DOHH2 (cell line): ENCODE results near the gene CDS2.

Experiments used
- H3F3A ChIP-seq: fragments of 200-600 bp; sonication (generic), shearing (Covaris generic); 2 replicates; pipeline ENCODE4 v1.6.0; 2016; ENCODE audit warnings: antibody characterized with exemption, mild to moderate bottlenecking; ENCODE audit not compliant: control insufficient read depth, insufficient read depth
- H3K27ac ChIP-seq: fragments of 200-600 bp; sonication (generic); 2 replicates; pipeline ENCODE4 v1.5.1; 2014; ENCODE audit warnings: low read depth, mild to moderate bottlenecking, low read length, moderate library complexity
- H3K27me3 ChIP-seq: fragments of 200-600 bp; sonication (generic); 2 replicates; pipeline ENCODE4 v1.6.1; 2014; ENCODE audit warnings: mild to moderate bottlenecking, low read length, mixed read lengths; ENCODE audit not compliant: control insufficient read depth
- H3K36me3 ChIP-seq: fragments of 200-600 bp; sonication (generic); 2 replicates; pipeline ENCODE4 v1.6.1; 2014; ENCODE audit warnings: mild to moderate bottlenecking, low read length, moderate library complexity, mixed read lengths; ENCODE audit not compliant: control insufficient read depth
- H3K4me1 ChIP-seq: fragments of 200-600 bp; sonication (generic); 2 replicates; pipeline ENCODE4 v1.6.1; 2014; ENCODE audit warnings: mild to moderate bottlenecking, low read length, mixed read lengths; ENCODE audit not compliant: control insufficient read depth
- H3K4me2 ChIP-seq: fragments of 200-600 bp; sonication (generic); 2 replicates; pipeline ENCODE4 v1.6.0; 2014; ENCODE audit warnings: mild to moderate bottlenecking, low read length, moderate library complexity
- H3K4me3 ChIP-seq: fragments of 200-600 bp; sonication (generic); 2 replicates; pipeline ENCODE4 v1.5.1; 2014; ENCODE audit warnings: mild to moderate bottlenecking, low read length, mixed read lengths
- H3K79me2 ChIP-seq: fragments of 200-600 bp; sonication (generic); 2 replicates; pipeline ENCODE4 v1.6.1; 2014; ENCODE audit warnings: mild to moderate bottlenecking, low read length, mixed read lengths; ENCODE audit not compliant: control insufficient read depth
- H3K9me2 ChIP-seq: fragments of 200-600 bp; sonication (generic); replicated peaks from 2 replicates; pipeline ENCODE4 v1.6.1; 2014; ENCODE audit warnings: mild to moderate bottlenecking, low read length, mixed read lengths; ENCODE audit not compliant: control insufficient read depth
- H3K9me3 ChIP-seq: fragments of 200-600 bp; sonication (generic); 2 replicates; pipeline ENCODE4 v1.6.1; 2014; ENCODE audit warnings: antibody characterized with exemption, low read length, mixed read lengths; ENCODE audit not compliant: control insufficient read depth, insufficient read depth
- H4K20me1 ChIP-seq: fragments of 200-600 bp; sonication (generic); 2 replicates; pipeline ENCODE4 v1.6.0; 2014; ENCODE audit warnings: low read depth, mild to moderate bottlenecking, antibody characterized with exemption, low read length, moderate library complexity; ENCODE audit not compliant: control insufficient read depth, insufficient read depth
- CTCF ChIP-seq: fragments of 200-600 bp; sonication (generic); IDR thresholded peaks from one replicate; pipeline ENCODE4 v1.5.1; 2014; ENCODE audit warnings: antibody characterized with exemption, mild to moderate bottlenecking, low read depth, low read length; ENCODE audit not compliant: poor library complexity, severe bottlenecking
- EZH2phosphoT487 ChIP-seq: fragments of 200-600 bp; sonication (generic); IDR thresholded peaks from 2 replicates; pipeline ENCODE4 v1.6.1; 2017; ENCODE audit warnings: borderline replicate concordance, mild to moderate bottlenecking, antibody characterized with exemption, low read length, moderate library complexity, mixed read lengths

Gene CDS2

GRCh38 chr20:5148581-5148980 lies 21.8 kb downstream of the CDS2 start:
- Histone ChIP-seq H3K4me2 (no peak overlapping the region), H3K36me3 (peaks cover 3% of the 10 kb centered on the region; the same call in 1 of the 2 replicates), H3F3A (no peaks in the 10 kb centered on the region), H4K20me1 (no peaks in the 10 kb centered on the region), H3K4me1 (peaks cover 39% of the 10 kb centered on the region), H3K27ac (no peak overlapping the region), H3K27me3 (no peaks in the 10 kb centered on the region), H3K9me3 (no peaks in the 10 kb centered on the region), H3K4me3 (no peak overlapping the region), H3K9me2 (no peaks in the 10 kb centered on the region), H3K79me2 (peaks cover 68% of the 10 kb centered on the region)
- TF ChIP-seq CTCF (no peak), EZH2phosphoT487 (no peak)

GRCh38 chr20:5149892-5150225 lies 23.1 kb downstream of the CDS2 start:
- Histone ChIP-seq H3K27ac (no peak overlapping the region), H3K36me3 (peaks cover 5% of the 10 kb centered on the region; the same call in 1 of the 2 replicates), H3K4me2 (no peak overlapping the region), H3K9me2 (no peaks in the 10 kb centered on the region), H3F3A (no peaks in the 10 kb centered on the region), H3K27me3 (no peaks in the 10 kb centered on the region), H3K9me3 (no peaks in the 10 kb centered on the region), H3K4me3 (no peak overlapping the region), H4K20me1 (no peaks in the 10 kb centered on the region), H3K4me1 (peaks cover 34% of the 10 kb centered on the region), H3K79me2 (peaks cover 79% of the 10 kb centered on the region)
- no peak for TF ChIP-seq EZH2phosphoT487
- no peak for TF ChIP-seq CTCF

GRCh38 chr20:5150226-5151076 lies 23.6 kb downstream of the CDS2 start:
- Histone ChIP-seq H3K9me2 (no peaks in the 10 kb centered on the region), H4K20me1 (no peaks in the 10 kb centered on the region), H3K4me2 (no peak overlapping the region), H3K9me3 (no peaks in the 10 kb centered on the region), H3K79me2 (peaks cover 80% of the 10 kb centered on the region), H3K4me1 (peaks cover 28% of the 10 kb centered on the region), H3K36me3 (peaks cover 5% of the 10 kb centered on the region; the same call in 1 of the 2 replicates), H3K27me3 (no peaks in the 10 kb centered on the region), H3F3A (no peaks in the 10 kb centered on the region), H3K27ac (no peak overlapping the region), H3K4me3 (no peak overlapping the region)
- TF ChIP-seq CTCF (no peak), EZH2phosphoT487 (no peak)
